Activated T-cell treated with anti-CD3 and anti-CD28 coated beads, Interleukin-2, amount 50 U/mL, for 24 hours (primary cell): ENCODE data around the gene TTC28.

Source experiments
- DNase-seq: peaks from one replicate; pipeline ENCODE4 v3.0.0-alpha.2; 2020
- H3K27ac Mint-ChIP-seq: 2 replicates; pipeline ENCODE4 v1.8.0; 2020; ENCODE audit warnings: mild to moderate bottlenecking, mixed read lengths
- H3K27me3 Mint-ChIP-seq: 2 replicates; pipeline ENCODE4 v1.8.0; 2020; ENCODE audit warnings: mixed read lengths
- H3K36me3 Mint-ChIP-seq: 2 replicates; pipeline ENCODE4 v1.8.0; 2020; ENCODE audit warnings: low read depth, mixed read lengths
- H3K4me1 Mint-ChIP-seq: 2 replicates; pipeline ENCODE4 v1.8.0; 2020; ENCODE audit warnings: low read depth, mixed read lengths
- H3K4me3 Mint-ChIP-seq: 2 replicates; pipeline ENCODE4 v1.8.0; 2020; ENCODE audit warnings: mild to moderate bottlenecking, moderate library complexity, mixed read lengths
- H3K9me3 Mint-ChIP-seq: 2 replicates; pipeline ENCODE4 v1.8.0; 2020; ENCODE audit warnings: mixed read lengths

Gene TTC28

DNA sequence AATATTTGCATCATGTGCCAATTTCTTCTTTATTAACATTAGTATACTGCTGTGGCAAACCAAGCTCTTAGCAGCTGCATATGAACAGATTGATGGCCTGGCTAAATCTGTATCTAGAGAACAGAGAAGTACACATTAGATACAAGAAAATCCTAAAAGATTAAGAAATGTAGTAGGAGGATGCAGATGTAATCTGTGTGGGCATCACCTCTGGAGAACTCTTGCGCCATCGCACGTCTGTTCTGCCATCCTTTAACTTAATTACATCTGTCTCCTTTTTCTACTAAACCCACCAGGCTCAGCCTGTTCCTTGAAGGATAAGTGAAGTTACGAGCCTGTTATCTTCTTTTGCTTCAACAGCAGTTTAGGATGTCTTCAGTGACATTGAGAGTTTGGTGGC lies 564.2 kb downstream of the TTC28 start:
- H3K9me3 Mint-ChIP-seq: no peaks in the 10 kb centered on the region
- no peaks in the 10 kb centered on the region for H3K27me3 Mint-ChIP-seq
- H3K36me3 Mint-ChIP-seq: no peaks in the 10 kb centered on the region
- DNase-seq: no peak
- no peak overlapping the region for H3K4me3 Mint-ChIP-seq
- H3K4me1 Mint-ChIP-seq: no peaks in the 10 kb centered on the region
- H3K27ac Mint-ChIP-seq: no peak overlapping the region

DNA sequence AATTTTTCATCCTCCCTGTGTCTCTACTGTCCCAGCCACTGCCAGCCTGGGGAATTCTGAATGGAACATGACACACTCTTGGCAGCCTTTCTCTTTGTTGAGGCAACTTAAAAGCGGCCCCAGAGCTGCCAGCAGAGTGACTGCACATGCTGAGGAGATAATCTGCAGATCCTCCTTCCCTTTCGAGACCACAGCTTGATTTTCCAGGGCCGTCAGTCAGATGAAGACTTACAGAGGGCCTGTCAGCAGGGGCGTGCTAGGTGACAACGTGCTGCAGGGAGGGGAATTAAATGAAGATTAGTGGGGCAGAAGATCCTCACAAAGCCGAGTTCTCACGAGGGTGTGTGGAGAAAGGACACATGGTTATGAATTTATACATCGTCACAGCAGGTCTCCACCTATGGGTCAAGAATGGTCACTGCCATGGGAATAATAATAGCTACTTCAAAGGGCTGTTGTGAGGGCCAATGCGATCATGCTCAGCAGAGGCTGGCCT lies 567.0 kb downstream of the TTC28 start:
- Mint-ChIP-seq H3K36me3 (no peaks in the 10 kb centered on the region), H3K27ac (no peak overlapping the region), H3K4me3 (no peak overlapping the region), H3K4me1 (no peaks in the 10 kb centered on the region), H3K9me3 (no peaks in the 10 kb centered on the region), H3K27me3 (no peaks in the 10 kb centered on the region)
- DNase-seq: no peak

DNA sequence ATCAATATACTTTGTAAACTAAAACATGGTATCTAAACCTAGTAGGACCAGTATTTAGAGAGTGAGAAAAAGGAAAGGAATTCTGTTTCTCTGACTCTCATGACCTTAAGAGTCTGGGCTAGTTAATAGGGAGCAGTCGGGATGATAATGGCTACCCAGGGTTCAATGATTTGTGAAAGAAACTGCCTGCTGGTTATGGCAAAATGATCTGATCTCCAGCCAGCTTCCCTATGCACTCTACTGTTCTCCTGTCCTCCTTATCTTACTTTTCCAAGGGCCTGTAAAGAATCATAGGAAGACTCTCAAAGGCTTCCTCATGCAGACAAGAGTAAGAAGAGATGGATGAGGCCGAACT lies 567.5 kb downstream of the TTC28 start:
- no peak for DNase-seq
- H3K9me3 Mint-ChIP-seq: no peaks in the 10 kb centered on the region
- no peaks in the 10 kb centered on the region for H3K4me1 Mint-ChIP-seq
- H3K27ac Mint-ChIP-seq: no peak overlapping the region
- H3K27me3 Mint-ChIP-seq: no peaks in the 10 kb centered on the region
- no peak overlapping the region for H3K4me3 Mint-ChIP-seq
- H3K36me3 Mint-ChIP-seq: no peaks in the 10 kb centered on the region

DNA sequence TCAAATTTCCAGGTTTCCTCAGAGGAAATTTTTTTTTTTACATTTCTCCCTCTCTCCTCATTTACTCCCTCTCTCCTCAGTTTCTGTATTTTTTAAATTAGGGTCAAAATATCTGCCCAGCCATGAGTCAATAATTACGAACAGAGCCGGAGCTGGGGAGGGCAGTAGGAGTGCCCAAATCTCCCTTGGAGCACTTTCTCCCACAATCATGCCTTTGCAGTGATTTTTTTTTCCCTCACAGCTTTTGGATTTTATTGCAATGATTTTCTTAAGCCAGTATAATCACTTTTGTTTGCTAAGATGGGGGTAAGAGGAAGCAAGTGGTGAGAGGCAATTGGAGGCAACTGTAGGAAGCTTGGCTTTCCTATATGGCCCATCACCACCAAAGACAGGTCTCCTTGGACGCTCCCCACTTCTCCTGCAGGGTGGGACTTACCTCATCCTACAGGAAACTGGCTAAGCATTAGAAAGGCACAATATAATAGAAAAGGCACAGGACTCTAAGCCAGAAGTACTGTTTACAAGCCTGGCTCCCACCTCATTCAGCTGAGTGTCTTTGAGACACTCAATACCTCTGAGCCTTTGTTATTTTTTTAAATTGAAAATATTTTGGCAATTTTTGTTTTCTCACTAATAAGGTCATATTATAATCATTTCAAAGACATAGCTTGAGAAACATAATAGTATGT lies 568.0 kb downstream of the TTC28 start:
- Mint-ChIP-seq H3K27me3 (no peaks in the 10 kb centered on the region), H3K4me1 (no peaks in the 10 kb centered on the region), H3K4me3 (no peak overlapping the region), H3K36me3 (no peaks in the 10 kb centered on the region), H3K27ac (no peak overlapping the region), H3K9me3 (no peaks in the 10 kb centered on the region)
- DNase-seq: no peak

DNA sequence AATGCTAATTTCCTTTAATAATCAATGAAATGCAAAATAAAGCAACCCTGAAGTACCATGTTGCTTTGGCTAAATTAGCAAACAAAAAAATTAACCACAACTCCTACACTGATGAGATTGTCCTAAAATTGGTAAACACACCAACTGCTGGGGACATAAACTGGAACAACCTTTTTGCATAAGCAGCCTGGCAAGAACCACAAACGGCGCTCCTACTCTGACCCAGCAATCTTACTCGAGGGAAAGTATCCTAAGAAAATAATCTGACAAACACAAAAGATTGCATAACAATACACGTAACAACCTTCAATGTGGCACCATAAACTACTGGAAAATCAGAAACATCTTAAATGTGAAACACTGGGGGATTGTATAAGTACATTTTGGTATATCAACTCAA lies 570.8 kb downstream of the TTC28 start:
- no peak overlapping the region for H3K27ac Mint-ChIP-seq
- H3K4me1 Mint-ChIP-seq: no peaks in the 10 kb centered on the region
- H3K36me3 Mint-ChIP-seq: no peaks in the 10 kb centered on the region
- H3K27me3 Mint-ChIP-seq: no peaks in the 10 kb centered on the region
- no peak overlapping the region for H3K4me3 Mint-ChIP-seq
- DNase-seq: no peak
- no peaks in the 10 kb centered on the region for H3K9me3 Mint-ChIP-seq

DNA sequence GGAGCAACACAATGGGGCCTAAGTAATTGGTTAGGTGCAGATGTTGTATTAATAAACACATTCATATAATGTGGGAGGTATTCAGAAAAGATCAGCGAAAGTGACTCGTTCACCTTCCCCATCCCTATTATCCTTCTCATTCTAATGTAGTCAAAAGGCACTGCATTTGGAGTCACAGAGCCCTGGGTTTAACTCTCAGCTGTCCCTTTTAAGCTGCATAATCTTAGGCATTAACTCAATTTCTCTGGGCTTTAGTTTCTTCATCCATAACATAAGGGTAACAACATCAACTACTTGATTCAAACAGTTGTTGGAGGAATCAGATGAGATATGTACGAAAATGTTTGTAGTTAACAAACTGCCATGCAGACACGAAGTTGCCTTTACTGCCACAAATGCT lies 573.0 kb downstream of the TTC28 start:
- H3K36me3 Mint-ChIP-seq: no peaks in the 10 kb centered on the region
- no peak overlapping the region for H3K4me3 Mint-ChIP-seq
- H3K9me3 Mint-ChIP-seq: no peaks in the 10 kb centered on the region
- DNase-seq: no peak
- no peaks in the 10 kb centered on the region for H3K4me1 Mint-ChIP-seq
- H3K27me3 Mint-ChIP-seq: no peaks in the 10 kb centered on the region
- no peak overlapping the region for H3K27ac Mint-ChIP-seq

DNA sequence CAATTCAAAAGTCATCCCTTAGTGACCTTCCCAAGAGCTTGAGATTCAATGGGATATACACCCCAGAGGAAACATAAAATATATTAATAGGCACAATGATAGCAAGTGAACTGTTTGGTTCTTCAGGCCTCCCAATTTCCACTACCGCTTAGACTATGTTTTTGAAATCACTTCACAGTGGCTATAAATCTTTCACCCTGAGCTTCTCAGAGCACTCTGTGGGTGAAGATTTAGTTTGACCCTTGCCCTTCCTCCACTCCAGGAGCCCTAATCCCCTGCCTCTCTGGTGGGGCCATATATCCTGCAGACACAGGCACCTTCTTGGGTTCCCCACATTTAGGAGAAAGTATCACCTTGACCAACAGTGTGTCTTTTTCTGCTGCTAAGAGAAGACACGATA lies 573.7 kb downstream of the TTC28 start:
- H3K9me3 Mint-ChIP-seq: no peaks in the 10 kb centered on the region
- DNase-seq: no peak
- no peak overlapping the region for H3K4me3 Mint-ChIP-seq
- H3K4me1 Mint-ChIP-seq: no peaks in the 10 kb centered on the region
- no peak overlapping the region for H3K27ac Mint-ChIP-seq
- H3K27me3 Mint-ChIP-seq: no peaks in the 10 kb centered on the region
- no peaks in the 10 kb centered on the region for H3K36me3 Mint-ChIP-seq

DNA sequence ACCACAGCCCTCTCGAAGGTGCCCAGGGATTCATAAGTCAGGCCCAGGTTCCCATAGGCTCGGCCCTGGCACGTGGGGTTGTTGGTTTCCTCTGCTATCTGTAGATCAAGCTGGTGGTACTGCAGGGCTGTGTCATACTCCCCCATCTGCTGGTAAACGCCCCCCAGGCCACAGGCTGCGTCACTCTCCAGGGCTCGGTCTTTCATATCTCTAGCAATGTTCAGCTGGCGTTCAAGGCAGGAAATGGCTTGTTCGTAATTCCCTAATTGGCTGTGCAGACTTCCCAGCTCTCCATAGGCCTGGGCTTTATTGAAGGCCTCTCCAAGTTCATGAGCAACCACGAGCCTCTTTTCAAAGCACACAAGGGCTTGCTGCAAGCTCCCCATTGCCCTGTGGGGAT lies 574.2 kb downstream of the TTC28 start:
- Mint-ChIP-seq H3K36me3 (no peaks in the 10 kb centered on the region), H3K4me3 (no peak overlapping the region), H3K27ac (no peak overlapping the region)

DNA sequence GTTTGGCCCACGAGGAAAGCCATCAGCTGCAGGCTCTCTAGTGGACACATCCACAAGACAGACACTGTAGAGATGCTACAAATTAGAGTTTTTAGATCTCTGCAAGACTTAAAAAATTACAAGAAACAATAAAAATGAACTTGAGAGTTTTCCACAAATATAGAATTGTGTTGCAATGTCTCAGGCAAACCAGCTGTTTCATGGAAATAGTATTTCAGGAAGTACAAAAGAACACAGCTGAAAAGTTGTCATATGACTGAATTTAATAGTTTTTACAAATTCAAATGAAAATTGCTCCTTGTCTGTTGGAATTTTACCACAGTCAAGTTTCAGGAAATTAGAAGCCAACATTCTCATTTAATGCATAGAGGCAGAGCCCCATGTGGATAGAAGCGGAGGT lies 576.0 kb downstream of the TTC28 start:
- DNase-seq: no peak
- H3K9me3 Mint-ChIP-seq: no peaks in the 10 kb centered on the region

More for the DNA sequence above, 574.2 kb downstream of the TTC28 start:
- H3K27me3 Mint-ChIP-seq: no peaks in the 10 kb centered on the region
- no peaks in the 10 kb centered on the region for H3K9me3 Mint-ChIP-seq
- no peak for DNase-seq
- H3K4me1 Mint-ChIP-seq: no peaks in the 10 kb centered on the region

DNA sequence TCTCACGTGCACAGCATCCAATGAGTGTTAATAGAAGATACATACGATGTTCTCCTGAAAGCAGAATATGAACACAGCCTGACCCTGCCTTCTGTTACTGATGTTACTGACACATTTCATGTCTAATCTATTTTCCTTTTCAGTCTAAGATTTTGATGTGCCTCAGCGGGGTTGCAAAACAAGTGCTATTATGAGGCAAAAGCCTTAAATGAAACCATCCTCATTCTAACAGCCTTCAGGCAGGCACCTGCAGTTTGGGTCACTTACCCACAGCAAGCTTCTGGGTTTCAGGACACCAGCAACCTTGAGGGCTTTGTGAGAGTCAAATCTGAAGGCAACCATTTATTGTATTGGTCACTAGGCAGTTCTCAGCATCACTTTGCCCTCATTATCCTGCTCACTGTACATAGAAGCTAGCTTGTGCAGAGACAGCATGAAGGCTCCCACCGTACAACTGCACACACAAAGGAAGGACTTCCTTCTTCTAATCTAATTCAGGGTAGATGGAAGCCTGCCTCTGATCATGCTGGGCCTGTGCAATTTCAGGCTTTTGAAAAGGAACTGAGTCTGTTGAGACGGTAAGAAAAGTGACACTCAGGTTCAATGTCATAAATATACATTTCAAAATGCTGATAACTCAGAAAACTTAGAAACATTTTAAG lies 577.4 kb downstream of the TTC28 start:
- H3K9me3 Mint-ChIP-seq: no peaks in the 10 kb centered on the region

More for the DNA sequence above, 576.0 kb downstream of the TTC28 start:
- Mint-ChIP-seq H3K27me3 (no peaks in the 10 kb centered on the region), H3K36me3 (no peaks in the 10 kb centered on the region), H3K4me1 (no peaks in the 10 kb centered on the region), H3K4me3 (no peak overlapping the region), H3K27ac (no peak overlapping the region)

DNA sequence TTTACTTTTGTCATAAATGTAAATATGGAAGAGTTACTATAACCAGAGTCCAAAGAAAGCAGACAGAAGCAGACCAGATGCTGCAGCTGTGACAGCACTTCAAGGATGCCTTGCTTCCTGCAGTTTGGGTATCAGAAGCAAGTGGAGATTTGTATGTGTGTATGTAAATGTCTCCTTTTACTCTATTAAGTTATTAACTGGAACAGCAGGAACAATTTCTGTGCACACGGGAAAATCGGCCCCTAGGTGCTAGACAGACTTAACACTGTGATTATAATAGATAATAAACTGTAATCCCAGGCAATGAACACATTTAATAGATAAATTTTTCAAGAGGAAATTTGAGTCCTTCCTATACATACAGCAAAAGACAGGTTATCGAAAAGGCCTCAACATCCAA lies 582.0 kb downstream of the TTC28 start:
- Mint-ChIP-seq H3K27ac (no peak overlapping the region), H3K9me3 (no peaks in the 10 kb centered on the region), H3K4me1 (no peaks in the 10 kb centered on the region), H3K27me3 (no peaks in the 10 kb centered on the region), H3K36me3 (no peaks in the 10 kb centered on the region), H3K4me3 (no peak overlapping the region)
- no peak for DNase-seq

More for the DNA sequence above, 577.4 kb downstream of the TTC28 start:
- Mint-ChIP-seq H3K4me1 (no peaks in the 10 kb centered on the region), H3K36me3 (no peaks in the 10 kb centered on the region), H3K4me3 (no peak overlapping the region), H3K27me3 (no peaks in the 10 kb centered on the region), H3K27ac (no peak overlapping the region)
- DNase-seq: no peak

DNA sequence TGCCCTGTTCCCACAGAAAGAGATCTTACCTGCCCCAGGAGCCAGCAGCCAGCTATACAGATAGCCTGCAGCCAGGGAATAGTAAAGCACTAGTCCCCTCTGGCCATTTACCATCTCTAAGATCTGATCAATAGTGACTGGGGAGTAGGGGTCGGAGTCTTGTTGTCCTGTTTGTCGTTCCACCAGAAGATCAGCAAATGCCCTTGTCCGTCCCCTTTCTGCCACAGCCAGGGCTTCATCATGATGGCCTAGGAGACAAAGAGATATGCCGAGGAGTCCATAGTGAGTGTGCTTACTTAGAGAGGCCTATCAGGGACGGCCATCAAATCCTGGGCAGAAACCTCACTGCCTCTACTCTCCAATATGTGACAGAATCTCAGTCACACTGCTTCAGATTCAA lies 583.5 kb downstream of the TTC28 start:
- H3K27ac Mint-ChIP-seq: no peak overlapping the region
- no peaks in the 10 kb centered on the region for H3K9me3 Mint-ChIP-seq
- H3K36me3 Mint-ChIP-seq: no peaks in the 10 kb centered on the region
- H3K27me3 Mint-ChIP-seq: no peaks in the 10 kb centered on the region
- DNase-seq: no peak
- H3K4me3 Mint-ChIP-seq: no peak overlapping the region
- no peaks in the 10 kb centered on the region for H3K4me1 Mint-ChIP-seq

DNA sequence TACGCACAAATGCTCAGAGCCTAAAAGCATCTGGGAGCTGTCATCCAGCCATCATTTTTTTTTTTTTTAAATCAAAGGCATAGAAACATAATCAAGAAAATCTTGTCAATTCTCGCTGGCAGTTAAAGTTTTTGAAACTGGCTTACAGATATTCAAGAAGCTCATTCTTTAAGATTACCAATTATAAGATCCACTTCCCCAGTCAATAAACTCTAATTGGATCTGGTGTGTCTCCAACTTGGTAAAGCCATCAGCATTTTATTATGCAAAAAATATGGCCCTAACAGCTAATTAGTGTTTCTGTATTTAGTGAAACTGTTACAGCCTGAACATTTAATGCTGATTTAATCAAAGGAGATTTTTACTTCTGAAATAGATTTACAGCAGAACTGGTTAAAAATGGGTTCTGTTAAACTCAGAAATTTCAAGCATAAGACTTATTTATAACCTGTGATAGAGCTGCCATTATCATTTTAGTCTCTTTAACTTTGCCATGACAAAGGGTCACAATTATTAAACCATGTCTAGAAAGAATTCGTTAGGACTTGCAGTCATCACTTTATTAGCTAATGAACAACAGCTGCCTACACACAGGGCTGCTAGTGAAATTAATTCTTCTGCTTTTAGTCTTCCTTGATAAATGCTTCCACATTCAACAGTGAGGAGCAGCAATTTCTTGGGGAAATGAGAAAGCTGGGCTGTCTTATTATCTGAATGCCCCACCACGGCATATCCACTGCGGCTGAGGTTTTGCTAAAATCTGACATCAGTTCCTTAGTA lies 584.1 kb downstream of the TTC28 start:
- Mint-ChIP-seq H3K4me1 (no peaks in the 10 kb centered on the region), H3K36me3 (no peaks in the 10 kb centered on the region), H3K4me3 (no peak overlapping the region), H3K9me3 (no peaks in the 10 kb centered on the region), H3K27me3 (no peaks in the 10 kb centered on the region), H3K27ac (no peak overlapping the region)
- DNase-seq: no peak

DNA sequence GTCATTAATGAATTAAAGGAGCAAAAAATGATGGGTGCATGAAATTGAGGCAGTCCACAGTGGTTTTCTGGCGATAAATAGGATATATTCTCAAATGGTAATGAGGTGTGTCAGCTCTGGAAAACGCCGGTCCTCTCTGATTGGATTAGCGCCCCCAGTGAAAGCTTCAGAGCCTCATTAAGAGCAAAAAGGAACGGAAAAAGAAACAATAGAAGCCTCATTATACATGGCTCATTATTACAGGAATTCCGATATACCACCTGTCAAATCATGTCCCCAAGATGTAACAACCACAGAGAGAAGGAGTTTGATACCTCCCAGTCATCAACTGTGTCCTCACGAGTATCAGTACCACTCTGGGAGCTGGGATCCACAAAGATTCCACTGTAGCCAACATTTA lies 584.9 kb downstream of the TTC28 start:
- H3K36me3 Mint-ChIP-seq: no peaks in the 10 kb centered on the region
- no peak for DNase-seq
- H3K4me1 Mint-ChIP-seq: no peaks in the 10 kb centered on the region
- no peaks in the 10 kb centered on the region for H3K9me3 Mint-ChIP-seq
- no peak overlapping the region for H3K27ac Mint-ChIP-seq
- H3K27me3 Mint-ChIP-seq: no peaks in the 10 kb centered on the region
- H3K4me3 Mint-ChIP-seq: no peak overlapping the region

DNA sequence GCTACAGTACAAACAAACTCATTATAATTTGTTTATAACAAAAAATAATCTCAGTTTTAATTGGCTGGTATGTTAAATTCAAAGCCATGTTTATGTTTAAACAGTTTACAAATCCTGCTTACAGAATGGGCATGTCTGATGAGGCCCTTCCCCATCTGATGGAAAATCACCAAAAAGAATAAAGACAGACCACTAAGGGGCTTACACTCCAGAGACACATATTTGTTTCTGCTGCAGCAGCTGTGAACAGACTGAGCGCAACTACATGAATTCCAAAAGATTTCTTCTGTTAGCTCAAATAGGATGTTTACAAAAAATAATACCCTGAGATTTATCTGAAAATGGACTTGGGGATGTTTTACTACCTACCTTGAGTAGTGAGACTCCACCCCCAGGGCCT lies 585.9 kb downstream of the TTC28 start:
- H3K27me3 Mint-ChIP-seq: no peaks in the 10 kb centered on the region
- H3K4me3 Mint-ChIP-seq: no peak overlapping the region
- no peaks in the 10 kb centered on the region for H3K4me1 Mint-ChIP-seq
- no peaks in the 10 kb centered on the region for H3K36me3 Mint-ChIP-seq
- no peak for DNase-seq
- no peak overlapping the region for H3K27ac Mint-ChIP-seq
- H3K9me3 Mint-ChIP-seq: no peaks in the 10 kb centered on the region
